Lung (tissue), 12 donors: Measurements from ENCODE around the gene RNF144A. TPM values are rescaled to one million over a fixed set of nuclear protein-coding genes. Genes with fewer than 3 reads are reported as not detected.

Experiments used
- ATAC-seq: fragments of 200-7000 bp; cut with Tn5 transposase; one replicate; pipeline ENCODE4 v1.9.1; 2020; ENCODE audit warnings: moderate number of reproducible peaks; ENCODE audit not compliant: insufficient read depth, low FRiP score
- DNase-seq, 3 donors: peaks; one replicate each; pipeline ENCODE4 v3.0.0-alpha.2; 2013 to 2017
- H3K27ac ChIP-seq, 2 donors: one replicate each; pipeline ENCODE4 v1.5.1; 2013; ENCODE audit warnings: mild to moderate bottlenecking in 2 of 2, moderate library complexity in 2 of 2, control low read depth in 1 of 2, inconsistent platforms in 1 of 2, low read depth in 1 of 2, low read length in 1 of 2
- H3K27me3 ChIP-seq, 3 donors: one replicate each; pipeline ENCODE4 v1.5.1; 2013; ENCODE audit warnings: low read length in 2 of 3; ENCODE audit not compliant: control insufficient read depth in 3 of 3, insufficient read depth in 3 of 3
- H3K36me3 ChIP-seq, 4 donors: one replicate each; pipeline ENCODE4 v1.5.1; 2013; ENCODE audit warnings: low read length in 4 of 4, mild to moderate bottlenecking in 1 of 4, moderate library complexity in 1 of 4; ENCODE audit not compliant: control insufficient read depth in 4 of 4, insufficient read depth in 4 of 4
- H3K4me1 ChIP-seq, 5 donors: one replicate each; pipeline ENCODE4 v1.5.1; 2013; ENCODE audit warnings: low read length in 5 of 5, mild to moderate bottlenecking in 2 of 5, moderate library complexity in 1 of 5; ENCODE audit not compliant: control insufficient read depth in 5 of 5, insufficient read depth in 5 of 5
- H3K4me3 ChIP-seq: one replicate; pipeline ENCODE4 v1.5.1; 2013; ENCODE audit warnings: mild to moderate bottlenecking, control low read depth, moderate library complexity
- H3K9ac ChIP-seq, 2 donors: one replicate each; pipeline ENCODE4 v1.5.1; 2013; ENCODE audit warnings: low read length in 2 of 2, control low read depth in 1 of 2; ENCODE audit not compliant: insufficient read depth in 1 of 2
- H3K9me3 ChIP-seq, 4 donors: one replicate each; pipeline ENCODE4 v1.5.1; 2013; ENCODE audit warnings: low read length in 3 of 4, mild to moderate bottlenecking in 1 of 4, moderate library complexity in 1 of 4; ENCODE audit not compliant: control insufficient read depth in 4 of 4, insufficient read depth in 3 of 4
- WGBS, 2 donors: extraction: QIAGEN DNeasy Blood & Tissue Kit; methylation state at CpG; one replicate each; pipeline ENCODE4 v1.1.7; 2013; 5-methylcytosine and 5-hydroxymethylcytosine counted together
- polyA plus RNA-seq, 2 donors: library from polyadenylated mRNA; stranded (reverse); fragments of 200-250 nt; gene quantifications; one replicate each; pipeline ENCODE4 v1.2.1, GENCODE V29; 2013
- total RNA-seq, 2 donors: library from RNA; depleted of rRNA in 1 of 2; stranded (reverse); fragments of >200 nt in 1 of 2; gene quantifications; one replicate each; pipeline ENCODE4 v1.2.1, GENCODE V29; 2014 to 2021
- TF ChIP-seq, protein P1 (sequence below): IDR thresholded peaks from 2 replicates; pipeline ENCODE4 v1.5.1; 2012; ENCODE audit warnings: mild to moderate bottlenecking; ENCODE audit errors: control extremely low read depth, extremely low read depth
- donor health status: control.
- donor health status: control.
- donor health status: Bipolar disorder and iron deficiency.
- donor health status: healthy.
- donor health status: DM: yes; HTN: yes; CAD: no.

RNF144A gene
- total and polyA plus RNA-seq, 4 donors = 2.7 to 25.3 (median 5.8) TPM

- Histone ChIP-seq H3K27me3 (no peaks in the 10 kb centered on the region), H3K4me3 (no peak overlapping the region), H3K27ac (no peak overlapping the region), H3K4me1 (peaks cover 7 to 14% (median 12%) of the 10 kb centered on the region in 5 donors), H3K36me3 (no peaks in the 10 kb centered on the region), H3K9ac (no peak overlapping the region), H3K9me3 (no peaks in the 10 kb centered on the region)
- no peak for ATAC-seq
- DNase-seq = no peak
- WGBS, 2 donors = 97% methylated on average over 3 of the region's 3 CpGs
- TF ChIP-seq, protein P1, sequence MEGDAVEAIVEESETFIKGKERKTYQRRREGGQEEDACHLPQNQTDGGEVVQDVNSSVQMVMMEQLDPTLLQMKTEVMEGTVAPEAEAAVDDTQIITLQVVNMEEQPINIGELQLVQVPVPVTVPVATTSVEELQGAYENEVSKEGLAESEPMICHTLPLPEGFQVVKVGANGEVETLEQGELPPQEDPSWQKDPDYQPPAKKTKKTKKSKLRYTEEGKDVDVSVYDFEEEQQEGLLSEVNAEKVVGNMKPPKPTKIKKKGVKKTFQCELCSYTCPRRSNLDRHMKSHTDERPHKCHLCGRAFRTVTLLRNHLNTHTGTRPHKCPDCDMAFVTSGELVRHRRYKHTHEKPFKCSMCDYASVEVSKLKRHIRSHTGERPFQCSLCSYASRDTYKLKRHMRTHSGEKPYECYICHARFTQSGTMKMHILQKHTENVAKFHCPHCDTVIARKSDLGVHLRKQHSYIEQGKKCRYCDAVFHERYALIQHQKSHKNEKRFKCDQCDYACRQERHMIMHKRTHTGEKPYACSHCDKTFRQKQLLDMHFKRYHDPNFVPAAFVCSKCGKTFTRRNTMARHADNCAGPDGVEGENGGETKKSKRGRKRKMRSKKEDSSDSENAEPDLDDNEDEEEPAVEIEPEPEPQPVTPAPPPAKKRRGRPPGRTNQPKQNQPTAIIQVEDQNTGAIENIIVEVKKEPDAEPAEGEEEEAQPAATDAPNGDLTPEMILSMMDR = no peak
Measured at GRCh38 chr2:6959751-6960150, 42.5 kb downstream of the RNF144A start.

DNA sequence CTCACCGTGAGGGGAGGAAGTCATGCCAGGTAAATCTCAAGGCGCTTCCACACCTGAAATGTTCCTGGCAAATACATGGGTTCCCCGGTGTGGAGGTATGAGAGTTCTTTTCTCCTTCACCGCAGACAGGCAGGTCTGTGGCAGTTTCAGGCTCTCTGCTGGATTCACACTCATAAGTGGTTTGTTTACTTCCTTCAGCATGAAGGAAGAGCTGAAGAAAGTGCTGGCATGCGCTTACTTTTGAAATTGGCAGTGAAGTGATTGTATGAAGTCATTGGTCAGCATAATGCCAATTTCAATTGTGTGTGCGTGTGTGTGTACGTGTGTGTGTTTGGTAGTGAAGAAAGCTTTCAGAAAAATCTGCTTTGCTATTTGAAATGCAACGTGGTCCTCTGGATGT lies 43.4 kb downstream of the RNF144A start:
- WGBS, 2 donors = 19 to 23% methylated on average over 8 of the region's 8 CpGs
- Histone ChIP-seq H3K4me3 (no peak overlapping the region), H3K27ac (no peak overlapping the region), H3K9me3 (no peaks in the 10 kb centered on the region), H3K36me3 (no peaks in the 10 kb centered on the region), H3K4me1 (peaks cover 7 to 14% (median 8%) of the 10 kb centered on the region in 5 donors), H3K27me3 (no peaks in the 10 kb centered on the region), H3K9ac (peak overlapping the region in 1 of 2 donors; percentile 59)
- ATAC-seq = peak; percentile 13
- peak; percentile 63 to 92 (median 88) for DNase-seq
- TF ChIP-seq, protein P1 = no peak

- Histone ChIP-seq H3K4me1 (peaks cover 0 to 15% (median 7%) of the 10 kb centered on the region in 5 donors), H3K9me3 (no peaks in the 10 kb centered on the region), H3K27ac (no peak overlapping the region), H3K4me3 (no peak overlapping the region), H3K27me3 (no peaks in the 10 kb centered on the region), H3K36me3 (no peaks in the 10 kb centered on the region), H3K9ac (no peak overlapping the region)
- DNase-seq (no peak), ATAC-seq (no peak)
- 95% methylated on average over 6 of the region's 6 CpGs for WGBS, 2 donors
- TF ChIP-seq, protein P1 = no peak
Measured at GRCh38 chr2:6963727-6964126, 46.5 kb downstream of the RNF144A start.
